Femur (tissue), 1 donor: Measurements from ENCODE around the gene FAM180B.
A peak's percentile ranks its signal among the peaks of the same experiment; 100 is the strongest.
"Not testable (repeated sequence)": the region's sequence is repeated elsewhere in the genome, so short reads cannot be mapped to it uniquely, and the experiment has no call there.

Source experiments
- DNase-seq: peaks from one replicate; pipeline ENCODE4 v3.0.0-alpha.2; 2017

Gene FAM180B

DNA sequence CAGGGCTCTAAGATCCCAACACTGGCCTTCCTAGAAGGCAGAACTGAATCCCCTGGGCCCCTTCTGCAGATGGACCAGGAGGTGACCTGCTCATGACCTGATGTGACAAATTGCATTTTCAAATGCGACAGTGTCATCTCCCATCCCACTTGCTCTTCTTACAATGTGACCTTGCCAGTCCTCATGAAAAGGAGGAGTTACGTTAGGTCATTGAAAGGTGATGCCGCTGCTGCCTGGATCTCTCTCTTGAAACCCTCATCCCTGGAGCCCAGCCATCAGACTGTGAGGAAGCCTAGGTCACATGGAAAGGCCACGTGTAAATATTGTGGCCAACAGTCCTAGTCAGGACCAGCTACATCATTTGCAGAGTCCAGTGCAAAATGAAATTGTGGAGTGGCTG lies 13.4 kb downstream of the FAM180B start:
- no peak for DNase-seq

- no peak for DNase-seq
These were observed 16.8 kb downstream of the FAM180B start for GRCh38 chr11:47603295-47603694.

- DNase-seq = no peak
These were observed 19.4 kb downstream of the FAM180B start for GRCh38 chr11:47605921-47606320.

- no peak for DNase-seq
These were observed 20.3 kb downstream of the FAM180B start for GRCh38 chr11:47606731-47607130.

DNA sequence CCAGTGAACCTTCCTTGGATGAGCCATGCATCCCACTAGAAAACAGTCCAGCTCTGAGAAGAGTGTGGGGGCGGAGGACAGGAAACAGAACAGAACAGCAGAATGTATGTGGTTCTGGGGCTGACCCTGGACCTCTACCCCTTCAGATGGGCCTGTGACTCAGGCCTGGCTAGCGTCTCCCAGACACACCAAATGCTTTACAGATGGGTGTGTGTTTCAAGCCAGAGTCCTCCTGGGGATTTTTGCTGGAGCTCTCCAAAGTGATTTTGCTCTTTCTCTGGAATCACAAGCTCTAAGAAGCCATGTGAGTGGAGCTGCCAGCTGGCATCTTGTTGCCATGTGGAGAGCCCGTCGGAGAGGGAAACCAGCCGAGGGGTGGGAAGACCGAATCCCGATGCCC lies 20.9 kb downstream of the FAM180B start:
- DNase-seq = peak; percentile 62

DNA sequence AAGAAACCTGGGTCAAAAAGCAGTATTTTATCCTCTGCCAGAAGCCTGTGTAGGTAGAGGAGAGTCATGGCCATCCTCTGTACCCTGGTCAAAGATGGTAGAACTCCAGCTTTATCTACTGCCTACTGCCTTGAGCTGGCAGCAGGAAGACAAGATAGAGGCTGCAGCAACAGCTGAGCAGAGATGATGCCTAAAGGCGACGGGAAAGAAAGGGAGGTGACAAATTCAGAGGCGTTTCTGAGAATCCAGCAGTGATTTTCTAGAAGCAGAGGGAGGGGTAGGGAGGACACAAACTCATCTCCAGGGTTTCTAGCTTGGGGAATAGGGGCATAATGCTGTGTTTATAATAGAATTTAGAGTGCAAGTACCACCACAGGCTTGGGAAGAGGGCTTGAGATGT lies 23.2 kb downstream of the FAM180B start:
- DNase-seq = no peak

DNA sequence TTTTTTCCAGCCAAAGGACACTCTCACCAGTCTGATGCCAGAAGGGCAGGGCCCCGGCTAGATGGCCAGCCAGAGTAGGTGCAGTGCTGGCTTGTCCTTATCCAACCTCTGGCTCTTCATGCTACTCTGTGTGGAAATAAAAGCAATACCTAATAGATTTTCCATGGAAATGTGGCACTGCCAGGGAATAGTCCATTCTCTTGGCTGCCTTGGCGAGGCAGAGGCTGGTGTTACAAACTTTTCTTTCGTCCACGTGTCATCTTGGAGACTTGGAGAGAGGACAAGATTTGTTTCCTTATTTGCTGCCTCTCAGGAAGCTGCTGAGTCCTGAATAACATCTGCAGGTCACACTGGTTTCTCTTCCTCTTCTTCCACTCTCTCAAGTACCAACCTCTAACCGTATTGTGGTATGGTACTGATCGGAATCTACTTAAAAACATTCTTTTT lies 24.9 kb downstream of the FAM180B start:
- DNase-seq = peak; percentile 52

- DNase-seq = no peak
These were observed 28.8 kb downstream of the FAM180B start for GRCh38 chr11:47615249-47615648.

GRCh38 chr11:47616726-47617416 lies 30.4 kb downstream of the FAM180B start:
- DNase-seq = peak; percentile 76

DNA sequence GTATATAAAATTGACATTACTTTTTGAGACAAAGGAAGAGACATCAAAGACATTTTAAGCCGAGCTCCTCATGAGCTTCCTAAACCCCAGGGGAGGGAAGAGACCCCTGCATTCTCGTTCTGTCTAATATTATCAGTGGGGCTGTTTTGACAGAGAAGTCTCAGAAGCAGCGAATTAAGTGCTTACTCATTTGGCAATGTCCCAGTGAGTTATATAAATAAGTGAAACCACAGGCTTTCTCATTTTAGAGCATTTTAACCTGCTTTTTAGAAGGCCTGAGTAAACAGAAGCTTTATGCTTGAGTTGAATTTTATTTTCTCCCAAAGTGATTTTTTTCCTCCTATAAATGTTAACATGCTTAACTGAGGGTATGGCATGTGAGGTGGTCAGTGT lies 30.9 kb downstream of the FAM180B start:
- no peak for DNase-seq

DNA sequence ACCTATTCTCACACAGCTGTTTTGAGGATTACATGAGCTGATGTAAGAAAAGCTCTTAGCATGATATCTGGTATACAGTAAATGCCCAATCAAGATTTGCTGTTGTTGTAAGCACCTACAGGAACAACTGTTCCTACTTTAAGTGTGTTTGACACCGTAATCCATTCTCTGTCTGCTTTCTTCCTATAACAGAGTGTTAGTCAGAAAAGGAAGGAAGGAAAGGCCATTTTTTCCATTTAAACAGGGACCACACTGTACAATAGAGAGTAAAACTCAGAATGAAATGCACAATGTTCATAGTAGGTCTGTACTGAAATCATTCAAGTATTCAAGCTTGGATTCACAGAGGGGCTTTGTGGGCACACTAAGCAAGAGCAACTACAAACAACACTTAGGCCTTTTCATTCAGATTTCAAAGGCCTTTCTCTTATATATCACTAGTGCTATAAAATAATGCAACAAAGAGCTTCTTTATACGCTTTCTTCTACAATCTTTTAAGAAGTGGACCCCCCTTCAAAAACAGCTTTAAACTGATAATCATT lies 34.4 kb downstream of the FAM180B start:
- no peak for DNase-seq

DNA sequence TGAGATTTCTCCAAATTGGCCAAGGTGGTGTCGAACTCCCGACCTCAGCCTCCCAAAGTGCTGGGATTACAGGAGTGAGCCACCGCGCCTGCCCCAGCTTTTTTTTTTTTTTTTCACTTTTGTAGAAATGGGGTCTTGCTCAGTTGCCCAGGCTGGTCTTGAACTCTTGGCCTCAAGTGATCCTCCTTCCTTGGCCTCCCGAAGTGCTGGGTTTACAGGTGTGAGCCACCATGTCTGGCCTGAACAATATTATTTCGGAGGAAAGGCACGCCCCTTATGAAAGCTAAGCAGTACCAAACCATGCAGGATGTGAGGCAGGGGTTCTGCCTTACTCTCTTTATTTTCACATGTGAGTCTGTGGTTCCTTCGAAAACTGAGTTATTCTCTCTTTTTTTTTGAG lies 39.8 kb downstream of the FAM180B start:
- no peak for DNase-seq

DNA sequence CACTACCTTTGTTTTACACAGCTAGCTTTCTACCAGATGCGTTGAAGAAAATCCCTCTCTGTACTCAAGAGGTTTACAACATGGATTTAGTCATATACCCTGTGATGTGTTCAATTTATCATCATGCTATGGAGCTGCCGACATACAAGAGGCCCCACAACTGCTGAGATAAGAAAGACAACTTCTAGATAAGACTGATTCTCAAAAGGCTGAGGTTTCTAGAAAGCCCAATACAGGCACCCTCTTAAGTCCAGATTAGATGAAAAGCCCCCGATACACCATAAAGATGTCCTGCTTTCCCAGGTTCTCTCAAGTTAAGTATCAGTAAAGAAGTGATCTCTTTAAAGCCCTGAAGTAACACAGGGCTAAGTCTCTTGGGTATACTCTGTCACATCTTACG lies 41.5 kb downstream of the FAM180B start:
- no peak for DNase-seq

GRCh38 chr11:47631473-47631872 lies 45.0 kb downstream of the FAM180B start:
- DNase-seq = no peak

GRCh38 chr11:47636331-47636730 lies 49.9 kb downstream of the FAM180B start:
- not testable (repeated sequence) for DNase-seq
